Fibroblast of mammary gland (primary cell): ENCODE measurements around the gene SPINK8.
"Not testable (repeated sequence)": the region's sequence is repeated elsewhere in the genome, so short reads cannot be mapped to it uniquely, and the experiment has no call there.

Experiments
- DNase-seq: peaks from one replicate; pipeline ENCODE4 v3.0.0-alpha.2; 2010; ENCODE audit warnings: low read depth
- H3K4me3 ChIP-seq: 2 replicates; pipeline ENCODE4 v1.5.1; 2011; ENCODE audit warnings: low read depth, mild to moderate bottlenecking, low read length, moderate library complexity; ENCODE audit not compliant: control insufficient read depth
- TF ChIP-seq, protein P1 (sequence below): conservative IDR thresholded peaks from 2 replicates; pipeline ENCODE4 v1.5.1; 2011; ENCODE audit warnings: low read depth, low read length, inconsistent platforms; ENCODE audit not compliant: control insufficient read depth, insufficient read depth

Gene SPINK8

DNA sequence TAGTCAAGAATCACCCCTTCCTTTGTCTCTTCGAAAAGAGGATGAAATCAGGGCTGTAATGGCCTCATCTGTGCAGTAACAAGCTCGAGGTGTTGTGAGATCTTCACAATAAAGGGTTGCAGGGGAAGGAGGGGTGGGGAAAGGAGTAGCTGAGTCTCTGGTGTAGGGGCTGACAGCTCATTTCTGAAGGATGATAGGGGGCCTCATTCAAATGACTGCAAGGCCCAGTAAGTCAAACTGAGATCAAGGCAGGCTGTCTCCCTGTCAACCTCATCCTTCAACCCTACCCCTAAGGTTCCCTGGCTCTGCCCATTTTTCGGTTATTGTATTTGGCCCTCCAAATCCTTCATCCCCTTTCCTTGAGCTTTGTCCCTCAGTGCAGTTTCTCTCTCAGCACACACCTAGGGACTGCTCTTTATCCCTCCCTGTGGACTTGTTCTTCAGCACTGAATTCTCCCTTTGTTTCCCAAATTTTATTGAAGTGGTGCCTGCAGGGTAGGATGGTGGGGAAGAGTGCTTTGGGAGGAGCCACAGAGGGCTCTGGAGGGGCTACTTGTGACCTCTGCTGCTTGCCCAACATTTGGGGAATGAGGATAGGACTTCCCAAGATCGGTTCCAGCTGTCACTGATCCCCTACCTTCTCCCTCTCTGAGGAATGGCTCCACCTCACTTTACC is 54.4 kb downstream of the SPINK8 start:
- TF ChIP-seq, protein P1, sequence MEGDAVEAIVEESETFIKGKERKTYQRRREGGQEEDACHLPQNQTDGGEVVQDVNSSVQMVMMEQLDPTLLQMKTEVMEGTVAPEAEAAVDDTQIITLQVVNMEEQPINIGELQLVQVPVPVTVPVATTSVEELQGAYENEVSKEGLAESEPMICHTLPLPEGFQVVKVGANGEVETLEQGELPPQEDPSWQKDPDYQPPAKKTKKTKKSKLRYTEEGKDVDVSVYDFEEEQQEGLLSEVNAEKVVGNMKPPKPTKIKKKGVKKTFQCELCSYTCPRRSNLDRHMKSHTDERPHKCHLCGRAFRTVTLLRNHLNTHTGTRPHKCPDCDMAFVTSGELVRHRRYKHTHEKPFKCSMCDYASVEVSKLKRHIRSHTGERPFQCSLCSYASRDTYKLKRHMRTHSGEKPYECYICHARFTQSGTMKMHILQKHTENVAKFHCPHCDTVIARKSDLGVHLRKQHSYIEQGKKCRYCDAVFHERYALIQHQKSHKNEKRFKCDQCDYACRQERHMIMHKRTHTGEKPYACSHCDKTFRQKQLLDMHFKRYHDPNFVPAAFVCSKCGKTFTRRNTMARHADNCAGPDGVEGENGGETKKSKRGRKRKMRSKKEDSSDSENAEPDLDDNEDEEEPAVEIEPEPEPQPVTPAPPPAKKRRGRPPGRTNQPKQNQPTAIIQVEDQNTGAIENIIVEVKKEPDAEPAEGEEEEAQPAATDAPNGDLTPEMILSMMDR: no peak
- no peak for DNase-seq
- no peak overlapping the region for H3K4me3 ChIP-seq

DNA sequence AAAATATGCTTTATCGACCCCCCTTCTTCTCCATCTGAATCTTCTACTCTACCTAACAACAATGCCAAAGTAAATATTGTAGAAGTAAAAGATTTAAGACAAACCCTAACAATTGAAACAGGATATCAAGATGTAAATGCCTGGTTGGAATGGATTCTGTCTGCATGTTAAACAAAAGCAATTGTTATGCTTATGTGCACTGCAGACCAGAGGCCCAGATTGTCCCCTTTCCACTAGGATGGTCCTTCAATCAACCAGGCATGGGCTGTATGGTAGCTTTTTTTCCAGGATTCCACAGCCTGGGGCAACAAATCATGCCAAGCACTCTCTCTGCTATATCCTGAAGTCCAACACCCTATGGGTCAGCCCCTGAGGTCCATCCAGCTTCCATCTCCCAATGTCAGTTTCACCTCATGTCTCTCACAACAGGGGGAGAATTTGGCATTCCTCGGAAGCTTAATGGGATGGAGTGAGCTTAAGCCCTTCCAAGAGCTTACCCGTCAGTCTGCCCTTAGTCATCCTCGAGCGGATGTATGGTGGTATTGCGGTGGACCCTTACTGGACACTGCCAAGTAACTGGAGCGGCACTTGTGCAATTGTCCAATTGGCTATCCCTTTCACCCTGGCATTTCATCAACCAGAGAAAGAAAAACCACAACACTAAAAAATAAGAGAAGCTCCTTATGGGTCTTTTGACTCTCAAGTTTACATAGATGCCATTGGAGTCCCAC is 56.4 kb downstream of the SPINK8 start:
- TF ChIP-seq, protein P1: no peak
- no peak for DNase-seq
- H3K4me3 ChIP-seq: no peak overlapping the region

DNA sequence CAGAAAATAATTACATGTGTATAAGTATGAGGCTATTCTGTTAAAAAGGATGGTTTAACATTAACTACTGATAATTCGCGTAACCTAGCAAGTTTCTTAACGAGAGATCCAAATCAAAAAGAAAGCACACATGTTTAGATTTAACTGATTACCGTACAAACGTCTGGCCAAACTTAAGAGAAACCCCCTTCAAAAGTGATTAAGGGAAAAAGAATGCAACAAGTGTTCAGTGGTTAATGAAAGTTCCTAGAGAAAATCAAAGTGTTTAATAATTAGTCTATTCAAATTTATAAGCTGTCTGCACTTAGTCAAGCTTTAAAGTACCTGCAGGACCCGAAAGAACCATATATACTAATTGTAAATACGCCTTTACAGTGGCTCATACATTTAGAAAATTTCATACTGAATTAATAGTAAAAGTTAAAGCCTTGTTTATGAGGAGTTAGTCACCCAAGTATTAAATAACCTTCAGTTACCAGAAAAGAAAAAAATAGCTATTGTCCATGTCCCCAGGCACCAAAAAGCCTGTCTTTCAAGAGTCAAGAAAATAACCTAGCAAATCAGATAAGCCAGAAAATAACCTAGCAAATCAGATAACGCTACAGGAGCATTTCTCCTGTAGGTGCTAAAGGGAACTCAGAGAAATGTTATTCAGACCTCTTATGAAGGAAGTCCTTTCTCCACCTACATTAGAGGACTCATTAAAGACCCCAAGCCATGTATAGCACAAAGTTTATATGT is 58.0 kb downstream of the SPINK8 start:
- no peak for DNase-seq
- H3K4me3 ChIP-seq: no peak overlapping the region
- TF ChIP-seq, protein P1: no peak

DNA sequence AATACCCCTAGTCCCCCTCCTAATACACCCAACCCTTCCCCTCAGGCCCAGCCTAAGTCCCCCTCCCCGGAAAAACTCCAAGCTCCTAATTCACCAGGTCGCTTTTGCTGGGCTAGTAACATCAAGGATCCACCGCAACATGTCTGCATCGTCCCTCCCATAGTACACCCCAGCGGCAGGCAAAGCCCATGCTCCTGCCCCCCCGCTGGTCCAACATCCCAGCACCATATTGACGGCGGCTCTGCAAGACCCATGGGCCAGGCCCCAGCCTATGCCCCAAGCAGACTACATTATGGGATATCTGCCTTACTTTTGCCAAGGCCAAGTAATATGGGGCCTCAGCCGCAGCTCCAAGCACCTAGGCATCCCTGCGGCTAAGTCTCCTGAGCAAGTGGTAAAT is 59.0 kb downstream of the SPINK8 start:
- no peak overlapping the region for H3K4me3 ChIP-seq
- TF ChIP-seq, protein P1: no peak
- DNase-seq: no peak

DNA sequence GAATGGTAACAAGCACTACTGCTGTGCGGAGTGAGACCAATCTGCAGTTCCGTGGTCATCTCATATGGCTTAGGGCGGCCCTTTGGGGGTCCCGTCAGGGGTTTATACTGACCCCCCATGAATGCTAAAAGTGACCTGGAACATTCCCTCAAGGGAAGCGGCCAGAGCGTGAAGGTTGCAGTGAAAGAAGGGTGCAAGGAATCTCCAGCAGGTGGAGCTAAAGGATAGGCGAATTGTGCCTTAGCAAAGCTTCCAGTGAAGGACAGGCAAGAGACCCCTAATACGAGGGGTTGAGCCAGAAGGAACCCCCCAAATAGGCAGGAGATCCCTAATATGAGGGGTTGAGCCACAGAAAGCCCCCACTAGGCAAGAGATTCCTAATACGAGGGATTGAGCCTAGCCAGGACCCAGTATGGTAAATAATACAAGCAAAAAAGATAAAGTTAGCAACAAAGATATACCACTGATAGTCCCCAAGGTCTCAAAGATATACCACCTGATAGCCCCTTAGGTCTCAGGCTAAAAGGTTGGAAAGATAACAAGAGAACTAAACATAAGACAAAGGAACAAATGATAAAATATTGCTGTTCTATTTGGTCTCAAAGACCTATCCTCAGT is 59.8 kb downstream of the SPINK8 start:
- TF ChIP-seq, protein P1: peak; percentile 93
- DNase-seq: peak; percentile 71
- H3K4me3 ChIP-seq: no peak overlapping the region

DNA sequence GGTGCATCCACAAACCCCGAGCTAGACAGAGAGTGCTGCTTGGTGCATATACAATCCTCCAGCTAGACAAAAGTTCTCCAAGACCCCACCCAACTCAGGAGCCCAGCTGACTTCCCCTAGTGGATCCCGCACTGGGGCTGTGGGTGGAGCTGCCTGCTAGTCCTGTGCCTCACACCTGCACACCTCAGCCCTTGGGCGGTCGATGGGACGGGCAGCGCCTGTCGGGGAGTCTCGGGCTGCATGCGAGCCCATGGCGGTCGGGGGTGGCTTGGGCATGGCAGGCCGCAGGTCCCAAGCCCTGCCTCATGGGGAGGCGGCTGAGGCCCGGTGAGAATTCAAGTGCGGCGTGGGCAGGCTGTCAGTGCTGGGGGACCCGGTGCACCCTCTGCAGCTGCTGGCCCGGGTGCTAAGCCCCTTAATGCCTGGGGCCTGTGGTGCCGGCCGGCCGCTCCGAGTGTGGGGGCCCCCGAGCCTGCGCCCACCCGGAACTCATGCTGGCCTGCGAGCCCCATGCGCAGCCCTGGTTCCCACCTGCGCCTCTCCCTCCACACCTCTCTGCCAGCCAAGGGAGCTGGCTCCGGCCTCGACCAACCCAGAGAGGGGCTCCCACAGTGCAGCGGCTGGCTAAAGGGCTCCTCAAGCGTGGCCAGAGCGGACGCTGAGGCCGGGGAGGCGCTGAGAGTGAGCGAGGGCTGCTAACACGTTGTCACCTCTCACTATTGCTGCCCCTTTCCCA is 61.5 kb downstream of the SPINK8 start:
- TF ChIP-seq, protein P1: no peak
- no peak overlapping the region for H3K4me3 ChIP-seq
- DNase-seq: no peak

DNA sequence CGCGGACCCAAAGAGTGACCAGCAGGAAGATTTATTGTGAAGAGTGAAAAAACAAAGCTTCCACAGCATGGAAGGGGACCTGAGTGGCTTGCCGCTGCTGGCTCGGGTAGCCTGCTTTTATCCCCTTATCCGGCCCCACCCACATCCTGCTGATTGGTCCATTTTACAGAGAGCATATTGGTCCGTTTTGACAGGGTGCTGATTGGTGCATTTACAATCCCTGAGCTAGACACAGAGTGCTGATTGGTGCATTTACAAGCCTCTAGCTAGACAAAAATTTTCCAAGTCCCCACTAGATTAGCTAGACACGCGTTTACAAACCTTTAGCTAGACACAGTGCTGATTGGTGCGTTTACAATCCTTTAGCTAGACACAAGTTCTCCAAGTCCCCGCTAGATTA is 62.2 kb downstream of the SPINK8 start:
- DNase-seq: not testable (repeated sequence)

More for the DNA sequence above, 62.2 kb downstream of the SPINK8 start:
- H3K4me3 ChIP-seq: not testable (repeated sequence)
